ENCODE results near the gene C19orf33.

GRCh38 chr19:38276942-38277517 lies 27.0 kb upstream of the C19orf33 start:
- no peak for TF ChIP-seq POLR2A (IDR thresholded peaks at IDR 0.05)
- TF ChIP-seq, protein P1, sequence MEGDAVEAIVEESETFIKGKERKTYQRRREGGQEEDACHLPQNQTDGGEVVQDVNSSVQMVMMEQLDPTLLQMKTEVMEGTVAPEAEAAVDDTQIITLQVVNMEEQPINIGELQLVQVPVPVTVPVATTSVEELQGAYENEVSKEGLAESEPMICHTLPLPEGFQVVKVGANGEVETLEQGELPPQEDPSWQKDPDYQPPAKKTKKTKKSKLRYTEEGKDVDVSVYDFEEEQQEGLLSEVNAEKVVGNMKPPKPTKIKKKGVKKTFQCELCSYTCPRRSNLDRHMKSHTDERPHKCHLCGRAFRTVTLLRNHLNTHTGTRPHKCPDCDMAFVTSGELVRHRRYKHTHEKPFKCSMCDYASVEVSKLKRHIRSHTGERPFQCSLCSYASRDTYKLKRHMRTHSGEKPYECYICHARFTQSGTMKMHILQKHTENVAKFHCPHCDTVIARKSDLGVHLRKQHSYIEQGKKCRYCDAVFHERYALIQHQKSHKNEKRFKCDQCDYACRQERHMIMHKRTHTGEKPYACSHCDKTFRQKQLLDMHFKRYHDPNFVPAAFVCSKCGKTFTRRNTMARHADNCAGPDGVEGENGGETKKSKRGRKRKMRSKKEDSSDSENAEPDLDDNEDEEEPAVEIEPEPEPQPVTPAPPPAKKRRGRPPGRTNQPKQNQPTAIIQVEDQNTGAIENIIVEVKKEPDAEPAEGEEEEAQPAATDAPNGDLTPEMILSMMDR (IDR thresholded peaks at IDR 0.05): no peak
